ENCODE data around the gene AGAP2.

DNA sequence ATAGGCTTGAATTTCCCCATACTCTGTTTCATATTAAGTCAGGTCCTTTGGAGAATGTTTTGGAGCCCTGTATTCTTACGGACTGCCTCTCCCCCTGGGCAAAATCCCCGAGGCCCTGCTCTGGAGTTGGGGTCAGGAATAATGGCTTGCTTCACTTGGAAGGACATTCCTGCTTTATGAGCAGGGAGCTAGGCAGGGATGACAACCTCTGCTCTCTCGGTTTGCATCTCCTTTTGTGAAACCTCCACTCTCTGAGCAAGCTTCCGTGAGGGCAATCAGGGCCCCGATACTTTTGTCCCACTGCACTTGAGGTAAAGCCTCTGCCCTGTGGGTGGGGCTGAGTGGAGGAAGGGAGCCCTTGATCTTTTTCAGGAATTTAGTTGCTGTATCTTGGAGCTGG, 25.3 kb downstream of the AGAP2 start:
- TF ChIP-seq, protein P1, sequence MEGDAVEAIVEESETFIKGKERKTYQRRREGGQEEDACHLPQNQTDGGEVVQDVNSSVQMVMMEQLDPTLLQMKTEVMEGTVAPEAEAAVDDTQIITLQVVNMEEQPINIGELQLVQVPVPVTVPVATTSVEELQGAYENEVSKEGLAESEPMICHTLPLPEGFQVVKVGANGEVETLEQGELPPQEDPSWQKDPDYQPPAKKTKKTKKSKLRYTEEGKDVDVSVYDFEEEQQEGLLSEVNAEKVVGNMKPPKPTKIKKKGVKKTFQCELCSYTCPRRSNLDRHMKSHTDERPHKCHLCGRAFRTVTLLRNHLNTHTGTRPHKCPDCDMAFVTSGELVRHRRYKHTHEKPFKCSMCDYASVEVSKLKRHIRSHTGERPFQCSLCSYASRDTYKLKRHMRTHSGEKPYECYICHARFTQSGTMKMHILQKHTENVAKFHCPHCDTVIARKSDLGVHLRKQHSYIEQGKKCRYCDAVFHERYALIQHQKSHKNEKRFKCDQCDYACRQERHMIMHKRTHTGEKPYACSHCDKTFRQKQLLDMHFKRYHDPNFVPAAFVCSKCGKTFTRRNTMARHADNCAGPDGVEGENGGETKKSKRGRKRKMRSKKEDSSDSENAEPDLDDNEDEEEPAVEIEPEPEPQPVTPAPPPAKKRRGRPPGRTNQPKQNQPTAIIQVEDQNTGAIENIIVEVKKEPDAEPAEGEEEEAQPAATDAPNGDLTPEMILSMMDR (IDR thresholded peaks at IDR 0.05): no peak
- no peak for TF ChIP-seq NR3C1 (IDR thresholded peaks at IDR 0.05)
- TF ChIP-seq ELK1 (IDR thresholded peaks at IDR 0.05; ENCODE audit: low read depth, low read length): no peak
- TF ChIP-seq RFX5 (IDR thresholded peaks at IDR 0.05): no peak
- TF ChIP-seq, protein P2, sequence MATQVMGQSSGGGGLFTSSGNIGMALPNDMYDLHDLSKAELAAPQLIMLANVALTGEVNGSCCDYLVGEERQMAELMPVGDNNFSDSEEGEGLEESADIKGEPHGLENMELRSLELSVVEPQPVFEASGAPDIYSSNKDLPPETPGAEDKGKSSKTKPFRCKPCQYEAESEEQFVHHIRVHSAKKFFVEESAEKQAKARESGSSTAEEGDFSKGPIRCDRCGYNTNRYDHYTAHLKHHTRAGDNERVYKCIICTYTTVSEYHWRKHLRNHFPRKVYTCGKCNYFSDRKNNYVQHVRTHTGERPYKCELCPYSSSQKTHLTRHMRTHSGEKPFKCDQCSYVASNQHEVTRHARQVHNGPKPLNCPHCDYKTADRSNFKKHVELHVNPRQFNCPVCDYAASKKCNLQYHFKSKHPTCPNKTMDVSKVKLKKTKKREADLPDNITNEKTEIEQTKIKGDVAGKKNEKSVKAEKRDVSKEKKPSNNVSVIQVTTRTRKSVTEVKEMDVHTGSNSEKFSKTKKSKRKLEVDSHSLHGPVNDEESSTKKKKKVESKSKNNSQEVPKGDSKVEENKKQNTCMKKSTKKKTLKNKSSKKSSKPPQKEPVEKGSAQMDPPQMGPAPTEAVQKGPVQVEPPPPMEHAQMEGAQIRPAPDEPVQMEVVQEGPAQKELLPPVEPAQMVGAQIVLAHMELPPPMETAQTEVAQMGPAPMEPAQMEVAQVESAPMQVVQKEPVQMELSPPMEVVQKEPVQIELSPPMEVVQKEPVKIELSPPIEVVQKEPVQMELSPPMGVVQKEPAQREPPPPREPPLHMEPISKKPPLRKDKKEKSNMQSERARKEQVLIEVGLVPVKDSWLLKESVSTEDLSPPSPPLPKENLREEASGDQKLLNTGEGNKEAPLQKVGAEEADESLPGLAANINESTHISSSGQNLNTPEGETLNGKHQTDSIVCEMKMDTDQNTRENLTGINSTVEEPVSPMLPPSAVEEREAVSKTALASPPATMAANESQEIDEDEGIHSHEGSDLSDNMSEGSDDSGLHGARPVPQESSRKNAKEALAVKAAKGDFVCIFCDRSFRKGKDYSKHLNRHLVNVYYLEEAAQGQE (IDR thresholded peaks at IDR 0.05): no peak
